ENCODE data around the gene SUGP1. TPM values are rescaled to one million over a fixed set of nuclear protein-coding genes. Genes with fewer than 3 reads are reported as not detected.

SUGP1 gene, protein sequence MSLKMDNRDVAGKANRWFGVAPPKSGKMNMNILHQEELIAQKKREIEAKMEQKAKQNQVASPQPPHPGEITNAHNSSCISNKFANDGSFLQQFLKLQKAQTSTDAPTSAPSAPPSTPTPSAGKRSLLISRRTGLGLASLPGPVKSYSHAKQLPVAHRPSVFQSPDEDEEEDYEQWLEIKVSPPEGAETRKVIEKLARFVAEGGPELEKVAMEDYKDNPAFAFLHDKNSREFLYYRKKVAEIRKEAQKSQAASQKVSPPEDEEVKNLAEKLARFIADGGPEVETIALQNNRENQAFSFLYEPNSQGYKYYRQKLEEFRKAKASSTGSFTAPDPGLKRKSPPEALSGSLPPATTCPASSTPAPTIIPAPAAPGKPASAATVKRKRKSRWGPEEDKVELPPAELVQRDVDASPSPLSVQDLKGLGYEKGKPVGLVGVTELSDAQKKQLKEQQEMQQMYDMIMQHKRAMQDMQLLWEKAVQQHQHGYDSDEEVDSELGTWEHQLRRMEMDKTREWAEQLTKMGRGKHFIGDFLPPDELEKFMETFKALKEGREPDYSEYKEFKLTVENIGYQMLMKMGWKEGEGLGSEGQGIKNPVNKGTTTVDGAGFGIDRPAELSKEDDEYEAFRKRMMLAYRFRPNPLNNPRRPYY
- 22.3 to 27.9 TPM (median 25.6 TPM) in 5 replicates for total RNA-seq (2022; extraction: Qiagen RNA extraction; ENCODE audit: low read depth)

DNA sequence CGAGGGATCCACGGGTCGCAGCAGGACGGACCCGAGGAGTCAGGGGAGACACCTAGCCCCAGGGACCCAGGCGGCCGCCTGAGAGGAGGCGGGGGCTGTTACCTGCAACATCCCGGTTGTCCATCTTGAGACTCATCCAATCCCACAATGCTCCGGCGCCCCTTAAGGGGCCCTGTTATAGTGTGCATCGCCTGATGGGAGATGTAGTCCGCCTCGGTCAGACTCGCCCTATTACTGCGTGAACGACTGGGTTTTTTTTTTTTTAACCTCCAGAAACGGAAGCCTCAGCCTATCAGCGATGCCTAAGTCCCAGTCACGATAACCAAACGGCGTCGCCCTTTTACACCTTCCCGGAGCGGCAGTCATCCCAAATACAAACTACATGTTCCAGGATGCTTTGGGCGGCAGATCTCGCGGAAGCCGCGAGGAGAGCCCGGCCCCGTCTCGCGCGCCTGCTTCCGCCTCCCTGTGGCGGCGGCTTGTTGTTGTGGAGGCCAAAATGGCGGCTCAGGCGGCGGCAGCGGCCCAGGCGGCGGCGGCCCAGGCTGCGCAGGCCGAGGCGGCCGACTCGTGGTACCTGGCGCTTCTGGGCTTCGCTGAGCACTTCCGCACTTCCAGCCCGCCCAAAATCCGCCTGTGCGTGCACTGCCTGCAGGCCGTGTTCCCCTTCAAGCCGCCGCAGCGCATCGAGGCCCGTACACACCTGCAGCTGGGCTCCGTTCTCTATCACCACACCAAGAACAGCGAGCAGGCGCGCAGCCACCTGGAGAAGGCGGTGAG is at the start of gene SUGP1, which contains the start of gene MAU2:
Gene SUGP1 (minus strand): TSS at position 149 of the 780 bp plus-strand sequence. CDS start 13 bp downstream, at position 136.
Gene MAU2 (plus strand): TSS at position 469 of the 780 bp plus-strand sequence. CDS start 31 bp downstream, at position 500.

Other genes with a start within 250 kb of the SUGP1 start
- gene TMEM161A, start 182.0 kb downstream of the SUGP1 start, total RNA-seq (2022; extraction: Qiagen RNA extraction; ENCODE audit: low read depth), result 20.8 to 29.2 TPM (median 24.8 TPM) in 5 replicates
- 0.35 to 0.74 TPM (median 0.69 TPM) in 5 replicates for gene MEF2B, start 150.2 kb downstream of the SUGP1 start, total RNA-seq (2022; extraction: Qiagen RNA extraction; ENCODE audit: low read depth)
- 10.1 to 12.1 TPM (median 11.4 TPM) in 5 replicates for gene BORCS8, start 128.4 kb downstream of the SUGP1 start, total RNA-seq (2022; extraction: Qiagen RNA extraction; ENCODE audit: low read depth)
- gene RFXANK, start 128.3 kb downstream of the SUGP1 start, total RNA-seq (2022; extraction: Qiagen RNA extraction; ENCODE audit: low read depth), result 35.9 to 46.1 TPM (median 44.8 TPM) in 5 replicates
- gene NR2C2AP, start 117.1 kb downstream of the SUGP1 start, total RNA-seq (2022; extraction: Qiagen RNA extraction; ENCODE audit: low read depth), result 26.9 to 34.5 TPM (median 33.5 TPM) in 5 replicates
- gene NCAN, start 108.6 kb downstream of the SUGP1 start, total RNA-seq (2022; extraction: Qiagen RNA extraction; ENCODE audit: low read depth), result 0.03 to 0.20 TPM (median 0.09 TPM) in 4 of 5 replicates, not detected in the other
- gene TM6SF2, start 47.2 kb downstream of the SUGP1 start, total RNA-seq (2022; extraction: Qiagen RNA extraction; ENCODE audit: low read depth), result 0.38 to 1.1 TPM (median 0.84 TPM) in 5 replicates
- gene MAU2, start 320 bp upstream of the SUGP1 start, total RNA-seq (2022; extraction: Qiagen RNA extraction; ENCODE audit: low read depth), result 11.7 to 15.5 TPM (median 14.2 TPM) in 5 replicates
- gene GATAD2A, start 85.2 kb upstream of the SUGP1 start, total RNA-seq (2022; extraction: Qiagen RNA extraction; ENCODE audit: low read depth), result 47.6 to 63.0 TPM (median 52.4 TPM) in 5 replicates
- 0.83 to 2.1 TPM (median 1.6 TPM) in 5 replicates for gene TSSK6, start 195.0 kb upstream of the SUGP1 start, total RNA-seq (2022; extraction: Qiagen RNA extraction; ENCODE audit: low read depth)
- gene NDUFA13, start 195.7 kb upstream of the SUGP1 start, total RNA-seq (2022; extraction: Qiagen RNA extraction; ENCODE audit: low read depth), result 135 to 177 TPM (median 144 TPM) in 5 replicates
- gene YJEFN3, start 208.4 kb upstream of the SUGP1 start, total RNA-seq (2022; extraction: Qiagen RNA extraction; ENCODE audit: low read depth), result 1.6 to 5.2 TPM (median 3.5 TPM) in 5 replicates
- 0.15 to 0.44 TPM (median 0.21 TPM) in 5 replicates for gene CILP2, start 217.8 kb upstream of the SUGP1 start, total RNA-seq (2022; extraction: Qiagen RNA extraction; ENCODE audit: low read depth)

Data from A549 treated with DMSO at 1 μM for 4 hours (cell line).